Measurements from ENCODE around the gene KRT8.
"Not testable (repeated sequence)": the region's sequence is repeated elsewhere in the genome, so short reads cannot be mapped to it uniquely, and the experiment has no call there.

Gene KRT8

DNA sequence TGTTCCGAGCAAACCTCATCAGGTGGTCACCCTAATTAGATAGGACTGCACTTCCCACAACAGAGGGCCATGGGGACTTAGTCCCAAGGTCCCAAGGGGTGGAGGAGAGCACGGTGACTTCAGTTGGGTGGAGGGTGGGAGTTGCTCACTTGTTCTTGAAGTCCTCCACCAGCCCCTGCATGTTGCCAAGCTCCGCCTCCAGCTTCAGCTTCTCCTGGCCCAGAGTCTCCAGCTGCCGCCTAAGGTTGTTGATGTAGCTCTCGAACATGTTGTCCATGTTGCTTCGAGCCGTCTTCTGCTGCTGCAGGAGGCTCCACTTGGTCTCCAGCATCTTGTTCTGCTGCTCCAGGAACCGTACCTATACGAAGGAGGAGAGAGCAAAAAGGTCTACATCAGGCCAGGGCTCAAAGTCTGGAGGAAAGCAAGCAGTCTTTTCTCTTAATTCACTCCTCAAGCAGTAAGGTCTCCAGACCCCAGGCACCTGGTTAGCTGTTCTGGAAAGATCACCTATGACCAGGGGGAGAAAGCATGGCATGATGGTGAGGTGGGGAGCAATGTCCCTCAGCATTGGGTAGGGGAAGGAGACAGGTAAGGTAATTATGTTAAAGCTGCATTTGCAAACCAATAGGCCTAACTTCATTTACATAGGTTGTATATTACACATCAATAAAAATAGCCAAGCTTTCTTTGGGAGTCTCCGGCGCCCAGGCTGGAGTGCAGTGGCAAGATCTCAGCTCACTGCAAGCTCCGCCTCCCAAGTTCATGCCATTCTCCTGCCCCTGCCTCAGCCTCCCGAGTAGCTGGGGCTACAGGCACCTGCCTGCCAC, 2.9 kb downstream of the KRT8 start:
- no peak for DNase-seq

DNA sequence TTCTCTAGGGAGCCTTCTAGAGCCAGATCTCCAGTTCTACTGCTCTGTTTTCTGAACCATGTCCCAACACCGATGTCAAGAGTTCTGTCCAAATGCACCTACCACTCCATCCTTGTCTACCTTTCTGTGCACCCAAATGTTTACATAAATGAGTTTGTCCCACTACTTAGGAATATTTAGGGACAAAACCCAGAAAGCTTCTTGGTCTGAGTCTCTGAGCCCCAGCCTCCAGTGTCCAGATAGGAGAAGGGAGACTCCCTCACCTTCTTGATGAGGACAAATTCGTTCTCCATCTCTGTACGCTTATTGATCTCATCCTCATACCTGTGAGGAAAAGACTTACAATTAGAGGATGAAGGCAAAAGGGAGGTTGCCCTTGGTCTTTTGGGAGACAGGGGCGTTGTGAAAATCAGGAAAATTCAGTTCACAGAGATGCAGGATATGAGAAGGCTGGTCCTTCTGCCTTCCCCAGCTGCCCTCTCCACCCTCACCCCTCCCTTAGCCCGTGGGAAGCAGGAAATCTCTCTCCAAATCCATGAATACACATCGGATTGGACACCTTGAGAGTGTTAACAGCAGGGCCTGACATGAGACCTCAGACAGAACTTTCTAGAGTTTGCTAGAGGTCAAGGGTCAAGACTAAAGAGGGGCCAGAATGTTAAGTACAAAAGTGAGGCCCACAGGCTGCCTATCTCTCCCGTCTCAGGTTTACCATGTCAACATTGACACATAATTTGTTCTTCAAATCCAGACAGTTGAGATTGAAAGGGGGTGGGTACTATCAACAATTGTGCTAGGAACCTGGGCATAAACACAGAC, 3.8 kb downstream of the KRT8 start:
- DNase-seq, result no peak

DNA sequence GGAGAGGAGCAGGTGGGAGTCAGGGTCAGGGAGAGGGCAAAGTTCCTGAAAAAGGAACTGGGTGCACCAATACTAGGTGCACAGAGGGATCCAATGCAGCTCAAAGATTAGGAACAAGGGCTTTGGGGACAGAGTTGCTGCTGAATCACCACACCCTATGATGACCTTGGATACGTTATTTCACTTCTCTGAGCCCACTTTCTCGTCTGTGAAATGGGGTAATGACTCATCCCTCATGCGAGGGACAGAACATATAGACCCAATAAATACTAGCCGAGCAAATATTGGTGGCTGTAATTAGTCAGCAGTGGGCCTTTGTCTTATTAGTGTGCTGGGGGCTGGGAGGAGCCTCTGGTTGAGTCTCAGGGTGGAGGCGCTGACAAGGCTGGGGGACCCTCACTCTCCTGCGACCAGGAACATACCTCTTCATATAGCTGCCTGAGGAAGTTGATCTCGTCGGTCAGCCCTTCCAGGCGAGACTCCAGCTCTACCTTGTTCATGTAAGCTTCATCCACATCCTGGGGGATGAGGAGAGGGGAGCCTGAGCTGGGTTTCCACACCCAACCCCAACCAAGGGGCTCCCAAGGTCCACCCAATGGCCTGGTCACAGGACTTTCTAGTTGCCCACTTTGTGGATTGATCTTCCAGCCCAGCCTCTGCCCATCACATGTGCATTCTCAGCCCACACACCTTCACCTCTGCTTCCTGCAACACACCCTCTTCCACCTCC, 4.5 kb downstream of the KRT8 start:
- no peak for DNase-seq

- no peak for DNase-seq
These were observed 5.4 kb downstream of the KRT8 start for GRCh38 chr12:52899338-52900035.

DNA sequence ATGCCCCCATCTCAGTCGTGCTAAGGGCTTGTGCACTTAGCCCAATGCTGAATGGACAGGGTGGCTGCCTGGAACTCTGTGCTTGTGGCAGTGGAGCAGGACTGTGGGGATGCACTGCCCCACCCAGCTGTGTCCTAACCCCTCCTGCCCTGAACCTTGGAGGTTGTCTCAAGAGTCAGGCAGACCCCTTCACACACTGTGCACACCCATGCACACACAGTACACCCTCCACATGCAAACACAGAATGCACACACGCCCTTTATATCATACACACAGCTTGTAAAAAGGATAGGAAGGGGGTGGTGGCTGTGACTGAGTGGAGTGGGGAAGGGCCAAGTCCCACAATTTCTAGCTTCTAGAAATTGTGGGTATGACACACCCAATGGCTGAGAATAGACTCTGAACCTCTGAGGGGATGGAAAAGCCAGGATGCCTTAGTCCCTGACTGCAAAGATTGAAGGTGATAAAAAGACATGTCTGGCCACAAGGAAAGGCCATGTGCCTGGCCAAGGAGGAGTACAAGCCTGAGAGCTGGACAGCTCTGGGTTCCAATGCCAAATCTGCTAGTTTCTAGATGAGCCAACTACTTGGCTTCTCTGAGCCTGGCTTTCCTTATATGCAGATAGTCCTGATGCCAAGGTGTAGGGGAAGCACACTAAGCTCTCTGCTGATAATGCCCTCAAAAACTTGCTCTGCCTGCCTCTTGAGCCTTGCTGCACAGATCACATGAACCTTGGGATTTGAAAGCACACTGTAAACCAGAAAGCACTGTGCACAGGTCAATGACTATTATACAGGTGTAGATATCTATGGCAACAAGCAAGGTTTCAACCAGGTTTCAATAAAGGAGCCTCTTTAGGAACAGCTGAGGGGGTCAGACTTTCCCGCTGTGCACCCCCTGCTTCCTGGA, 8.4 kb downstream of the KRT8 start:
- DNase-seq, result no peak

DNA sequence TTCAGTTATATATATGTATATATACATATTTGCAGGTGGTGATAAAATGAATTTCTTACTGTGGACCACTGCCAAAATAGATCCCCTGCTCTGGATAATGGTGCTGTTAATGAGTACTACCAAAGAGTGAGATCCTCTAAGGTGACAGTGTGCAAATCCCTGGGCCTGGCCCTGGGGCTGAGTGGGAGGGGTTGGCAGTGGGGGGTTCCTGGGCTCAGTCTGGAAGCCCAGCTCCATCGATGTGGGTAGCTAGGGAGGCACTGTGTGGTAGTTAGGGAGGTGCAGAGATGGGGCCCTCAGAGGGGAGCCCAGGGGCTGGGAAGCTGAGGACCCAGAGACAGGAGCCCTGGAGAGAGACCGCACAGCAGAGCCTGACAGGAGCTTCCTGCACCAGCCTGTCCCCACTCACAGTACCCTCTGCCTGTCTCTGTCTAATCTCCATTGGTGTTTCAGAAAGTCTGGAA, 9.1 kb downstream of the KRT8 start:
- no peak for DNase-seq

DNA sequence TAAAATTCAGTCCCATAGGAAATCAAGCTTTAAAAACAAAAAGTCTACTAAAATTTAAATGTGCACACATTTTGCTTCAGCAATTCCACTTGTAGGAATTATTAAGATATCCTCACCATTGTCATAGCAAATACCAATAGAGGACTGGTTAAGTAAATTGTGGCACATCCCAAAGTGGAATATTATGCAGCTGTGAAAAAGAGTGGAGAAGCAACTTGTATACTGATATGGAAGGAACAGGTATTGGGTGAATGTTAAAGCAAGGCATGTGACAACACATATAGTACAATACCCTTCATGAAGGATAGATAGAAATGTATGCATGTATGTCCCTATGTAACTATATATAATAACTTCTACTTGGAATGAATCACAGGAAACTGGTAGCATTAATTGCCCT, 11.9 kb downstream of the KRT8 start:
- no peak for DNase-seq

DNA sequence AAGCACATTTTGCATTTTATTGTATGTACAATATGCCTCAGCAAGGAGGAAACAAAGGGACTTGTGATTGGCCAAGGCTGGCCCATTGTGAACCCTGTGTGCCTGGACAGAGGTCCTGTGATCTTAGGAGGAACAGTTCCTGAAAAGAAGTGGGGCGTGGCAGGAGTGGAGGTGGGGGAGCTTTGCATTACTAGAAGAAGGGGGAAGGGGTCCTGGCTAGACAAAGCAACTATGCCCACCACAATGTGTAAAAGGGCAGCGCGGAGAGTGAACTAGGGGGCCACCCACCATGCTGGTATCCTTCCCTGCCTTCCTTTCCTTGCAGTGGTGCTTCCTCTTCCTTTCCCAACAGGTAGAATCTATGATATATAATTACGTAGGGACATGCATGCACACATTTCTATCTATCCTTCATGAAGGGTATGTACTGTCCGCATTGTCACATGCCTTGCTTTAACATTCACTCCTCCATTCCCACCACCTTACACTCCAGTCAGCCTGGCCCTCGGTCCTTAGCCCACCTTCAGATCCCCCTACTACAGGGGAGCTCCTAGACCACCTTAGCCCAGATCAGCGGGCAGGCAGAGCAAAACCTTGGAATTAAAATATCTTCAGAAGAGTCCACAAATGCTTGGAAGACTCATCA, 12.5 kb downstream of the KRT8 start:
- DNase-seq, result no peak

DNA sequence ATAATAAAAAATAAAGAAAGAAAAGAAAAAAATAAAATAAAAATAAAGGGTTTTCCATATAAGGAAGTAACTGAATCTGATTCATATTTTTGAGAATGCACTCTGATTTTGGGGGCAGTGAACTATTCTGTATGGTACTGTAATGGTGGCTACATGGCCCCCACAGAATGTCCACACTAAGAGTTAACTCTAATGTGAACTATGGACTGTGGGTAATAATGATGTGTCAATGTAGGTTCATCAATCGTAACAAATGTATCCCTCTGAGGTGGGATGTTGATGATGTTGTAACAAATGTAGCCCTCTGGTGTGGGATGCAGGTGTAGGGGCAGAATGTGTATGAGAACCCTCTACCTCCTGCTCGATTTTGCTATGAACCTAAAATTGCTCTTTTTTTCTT, 13.8 kb downstream of the KRT8 start:
- DNase-seq, result no peak

DNA sequence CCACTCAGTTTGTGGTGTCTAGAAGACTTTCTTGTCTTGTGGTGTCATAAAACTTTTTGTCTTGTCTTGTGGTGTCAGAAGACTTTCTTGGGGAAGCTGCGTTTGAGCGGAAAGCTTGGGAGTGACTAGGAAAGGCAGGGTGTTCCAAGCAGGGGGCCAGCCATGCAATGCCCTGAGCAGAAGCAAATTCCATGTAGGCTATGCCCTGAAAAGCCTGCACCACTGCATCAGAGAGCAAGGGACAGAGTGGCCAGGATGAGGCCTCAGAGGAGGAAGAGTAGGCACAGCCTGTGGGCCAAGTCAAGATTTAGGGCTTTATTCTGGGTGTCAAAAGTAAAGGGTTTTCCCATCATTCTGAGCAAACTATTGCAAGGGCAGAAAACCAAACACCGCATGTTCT, 14.5 kb downstream of the KRT8 start:
- no peak for DNase-seq

DNA sequence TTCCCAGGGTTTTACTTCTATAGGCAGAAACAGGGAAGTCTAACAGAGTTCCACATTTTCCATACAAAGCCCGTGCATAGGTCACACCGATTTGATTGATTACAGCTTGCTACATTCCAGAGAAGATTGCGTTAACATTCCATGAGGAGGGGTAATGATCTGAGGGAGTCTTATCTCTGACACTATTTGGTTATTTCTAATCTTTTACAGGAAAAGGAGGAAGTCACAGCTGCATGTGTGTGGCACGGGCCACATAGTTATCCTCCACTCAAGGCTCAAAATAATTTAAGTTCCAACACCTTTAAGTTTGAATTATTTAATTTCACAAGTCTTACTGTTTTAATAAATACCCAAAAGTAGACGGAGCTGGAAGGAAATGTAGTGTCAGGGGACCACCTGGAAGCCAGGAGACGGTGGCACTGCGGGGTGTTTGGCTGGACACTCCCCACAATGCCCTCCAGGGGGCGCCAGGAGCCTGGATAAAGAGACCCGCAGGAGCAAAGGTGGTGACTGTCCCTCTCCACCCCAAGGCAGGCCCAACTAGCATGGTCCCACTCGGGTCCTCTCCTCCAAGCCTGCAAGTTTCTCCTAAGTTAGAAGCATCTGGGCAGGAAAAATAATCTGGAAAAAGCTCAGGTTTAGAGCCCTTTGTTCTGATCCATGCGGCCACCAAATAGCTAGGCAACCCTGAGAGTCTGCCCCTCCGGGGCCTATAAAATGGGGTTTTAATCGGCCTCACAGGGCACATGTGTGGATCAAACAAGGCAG, 20.2 kb downstream of the KRT8 start:
- DNase-seq, result peak; percentile 62

DNA sequence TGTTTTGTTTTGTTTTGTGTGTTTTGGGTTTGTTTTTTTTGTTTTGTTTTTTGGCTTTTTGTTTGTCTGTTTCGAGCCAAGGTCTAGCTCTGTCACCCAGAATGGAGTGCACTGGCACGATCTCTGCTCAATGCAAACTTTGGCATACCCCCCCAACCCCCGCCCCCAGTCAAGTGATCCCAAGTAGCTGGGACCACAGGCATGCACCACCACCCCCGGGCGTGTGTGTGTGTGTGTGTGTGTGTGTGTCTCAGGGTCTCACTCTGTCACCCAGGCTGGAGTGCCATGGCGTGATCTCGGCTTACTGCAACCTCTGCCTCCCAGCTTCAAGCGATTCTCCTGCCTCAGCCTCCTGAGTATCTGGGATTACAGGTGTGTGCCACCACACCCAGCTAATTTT, 24.4 kb downstream of the KRT8 start:
- DNase-seq, result not testable (repeated sequence)

DNA sequence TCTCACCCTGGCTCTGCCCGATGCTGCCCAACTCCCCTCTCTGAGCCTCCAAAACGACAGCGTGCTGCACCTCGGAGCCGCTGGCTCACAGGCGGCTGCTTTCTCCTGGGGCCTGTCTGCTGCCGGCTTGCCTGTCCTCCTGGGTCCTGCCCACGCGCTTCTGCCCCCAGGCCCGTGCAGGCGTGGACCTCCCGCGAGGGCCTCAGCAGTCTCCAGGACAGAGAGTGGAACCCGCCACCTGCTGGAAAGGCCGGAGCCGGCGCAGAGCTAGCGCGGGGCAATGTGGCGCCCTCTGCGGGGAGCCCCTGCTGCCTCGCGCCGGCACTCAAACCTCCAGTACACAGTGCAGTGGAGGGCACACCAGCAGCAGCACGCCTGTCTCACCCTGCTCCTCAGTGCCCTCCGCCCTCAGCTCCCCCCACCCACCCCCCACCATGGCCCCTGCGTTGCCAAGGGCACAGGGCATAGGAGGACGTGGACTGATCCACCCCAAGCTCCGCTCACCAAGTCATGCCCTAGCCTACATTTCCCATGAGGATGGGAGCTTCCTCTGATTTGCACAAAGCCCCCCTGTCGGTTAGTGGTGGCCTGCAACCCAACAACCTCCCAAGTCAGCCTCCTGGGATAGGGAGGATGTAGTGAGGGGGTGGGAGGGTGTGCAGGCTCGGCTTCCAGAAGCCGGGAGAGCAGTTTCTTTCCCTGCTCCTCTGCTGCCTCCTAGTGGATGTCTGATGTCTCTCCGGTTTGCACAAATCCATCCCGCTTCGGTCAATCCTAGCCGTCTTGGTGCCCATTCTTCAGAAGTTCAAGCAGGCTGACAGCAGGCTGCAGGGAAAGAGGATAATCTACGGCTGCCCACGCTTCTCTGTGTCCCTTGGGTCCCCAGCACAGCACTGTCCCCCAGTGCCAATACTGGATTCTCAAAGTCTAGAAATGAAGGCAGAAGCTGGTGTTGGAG, 25.2 kb downstream of the KRT8 start:
- DNase-seq, result peak; percentile 84

DNA sequence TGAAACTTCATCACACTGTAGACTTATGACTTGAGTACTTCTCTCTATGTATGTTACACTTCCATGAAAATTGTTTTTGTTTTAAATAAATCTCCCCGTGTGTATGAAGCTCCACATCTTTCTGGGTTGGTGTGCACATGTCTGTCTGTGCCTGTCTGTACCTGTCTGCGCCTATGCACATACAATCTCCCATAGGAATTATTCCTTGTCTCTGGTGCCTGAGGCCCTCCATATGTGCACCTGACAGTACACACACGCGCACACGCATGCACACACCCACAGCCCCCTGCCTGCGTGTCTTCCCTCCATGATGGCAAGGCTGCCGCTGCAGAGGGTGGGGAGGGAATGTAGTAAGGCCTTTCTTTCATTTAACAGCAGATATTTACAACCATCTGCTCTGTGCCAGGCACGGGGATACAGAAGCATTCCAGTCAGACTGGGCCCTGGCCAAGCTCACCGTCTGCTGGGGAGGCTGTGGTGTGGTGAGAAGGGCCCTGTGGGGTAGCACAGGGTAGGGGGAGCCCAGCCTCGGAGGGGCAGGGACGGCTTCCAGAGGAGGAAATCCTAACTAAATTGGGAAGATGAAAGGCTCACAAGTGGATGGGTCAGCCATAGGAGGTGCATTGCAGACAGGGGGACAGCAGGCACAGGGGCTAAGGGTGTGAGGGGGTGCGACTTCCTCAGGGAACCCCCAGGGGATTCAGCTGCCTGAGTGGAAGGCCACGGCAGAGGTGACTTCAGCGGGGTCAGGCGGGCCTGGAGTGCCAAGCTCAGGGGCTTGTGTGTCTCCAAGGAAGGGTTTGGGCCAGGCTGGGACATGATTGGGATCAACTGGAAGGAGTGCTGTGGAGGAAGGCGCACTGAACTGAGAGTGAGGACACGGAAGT, 26.1 kb downstream of the KRT8 start:
- DNase-seq, result no peak

DNA sequence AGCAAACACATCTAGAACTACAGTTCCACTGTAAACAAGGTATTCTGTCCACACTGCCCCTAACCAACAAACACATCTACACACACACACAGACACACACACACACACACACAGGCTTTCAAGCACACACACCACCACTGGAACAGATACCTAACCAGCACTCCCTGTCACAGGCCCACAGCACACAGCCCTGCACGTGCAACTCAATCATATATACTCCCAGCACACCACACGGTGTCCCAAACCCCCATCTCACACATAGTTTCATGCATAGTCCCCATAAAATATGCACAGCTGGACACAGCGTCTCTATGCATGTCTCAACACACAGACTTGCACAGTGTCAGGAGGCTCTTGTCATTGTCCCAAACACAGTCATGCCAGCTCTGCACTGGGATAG, 27.6 kb downstream of the KRT8 start:
- DNase-seq, result no peak

DNA sequence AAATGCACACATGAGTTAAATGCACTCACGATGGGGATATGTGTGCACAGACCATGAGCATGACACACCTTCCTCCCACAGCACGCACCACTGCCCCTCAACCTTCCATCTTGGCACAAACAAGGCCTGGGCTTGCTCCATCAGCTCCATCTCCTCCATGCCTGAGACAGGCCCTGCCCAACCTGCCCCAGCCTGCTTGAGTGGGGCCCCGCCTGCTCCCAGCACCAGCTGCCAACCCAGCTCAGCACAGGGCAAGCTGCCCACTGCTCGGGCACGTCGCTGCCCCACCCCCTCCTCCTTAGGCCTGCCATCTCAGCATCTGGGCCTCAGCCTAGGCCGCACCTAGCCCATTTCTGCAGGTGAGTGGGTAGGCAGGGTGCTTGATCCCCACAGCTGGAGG, 28.5 kb downstream of the KRT8 start:
- no peak for DNase-seq

- no peak for DNase-seq
These were observed 30.1 kb downstream of the KRT8 start for GRCh38 chr12:52874573-52875435.
